ENCODE measurements around the gene IL18RAP. TPM values are rescaled to one million over a fixed set of nuclear protein-coding genes. Genes with fewer than 3 reads are reported as not detected.
A peak's percentile ranks its signal among the peaks of the same experiment; 100 is the strongest.

Gene IL18RAP
- total RNA-seq, 1 donor: not detected

DNA sequence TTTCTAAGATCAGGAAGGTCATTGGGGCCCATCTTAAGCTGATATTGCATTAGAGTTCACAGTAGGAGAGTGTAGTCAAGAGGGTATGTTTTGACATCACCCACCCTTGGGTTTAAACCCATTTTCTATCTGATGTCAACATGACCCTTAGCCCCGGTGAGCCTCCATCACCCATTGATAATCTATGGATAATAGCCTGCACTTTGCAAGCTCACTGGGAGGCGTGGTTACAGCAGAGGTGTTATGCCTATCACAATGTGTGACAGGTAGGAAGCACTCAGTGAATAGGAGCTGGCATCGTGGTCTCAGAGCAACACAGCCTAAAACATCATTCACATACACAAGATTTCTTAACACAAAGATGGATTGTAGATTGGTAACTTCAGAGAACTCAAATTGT, 21.3 kb downstream of the IL18RAP start:
- H3K4me1 ChIP-seq (ENCODE audit: insufficient read depth, low read length): no peaks in the 10 kb centered on the region
- no peak overlapping the region for H3K27ac ChIP-seq (ENCODE audit: low read depth, low read length)
- no peaks in the 10 kb centered on the region for H3K9me3 ChIP-seq (ENCODE audit: low read depth, low read length)
- no peaks in the 10 kb centered on the region for H3K79me2 ChIP-seq (ENCODE audit: insufficient read depth, low read length)
- no peak for DNase-seq (ENCODE audit: insufficient read length, low spot score, missing footprints)
- H3K4me3 ChIP-seq (ENCODE audit: insufficient read depth, low read length): no peak overlapping the region
- no peaks in the 10 kb centered on the region for H4K20me1 ChIP-seq (ENCODE audit: insufficient read depth, low read length)
- no peaks in the 10 kb centered on the region for H3K36me3 ChIP-seq (ENCODE audit: insufficient read depth, low read length)
- TF ChIP-seq CTCF (IDR thresholded peaks at IDR 0.05; ENCODE audit: extremely low read depth, low read depth, low read length): no peak
- H3K4me2 ChIP-seq (ENCODE audit: insufficient read depth, low read length): no peak overlapping the region
- H2AFZ ChIP-seq (ENCODE audit: low read length): no peak overlapping the region
- H3K27me3 ChIP-seq (ENCODE audit: insufficient read depth, low read length): no peaks in the 10 kb centered on the region

GRCh38 chr2:102446936-102447335, 24.0 kb downstream of the IL18RAP start:
- no peak for TF ChIP-seq CTCF (IDR thresholded peaks at IDR 0.05; ENCODE audit: extremely low read depth, low read depth, low read length)
- no peaks in the 10 kb centered on the region for H3K36me3 ChIP-seq (ENCODE audit: insufficient read depth, low read length)

DNA sequence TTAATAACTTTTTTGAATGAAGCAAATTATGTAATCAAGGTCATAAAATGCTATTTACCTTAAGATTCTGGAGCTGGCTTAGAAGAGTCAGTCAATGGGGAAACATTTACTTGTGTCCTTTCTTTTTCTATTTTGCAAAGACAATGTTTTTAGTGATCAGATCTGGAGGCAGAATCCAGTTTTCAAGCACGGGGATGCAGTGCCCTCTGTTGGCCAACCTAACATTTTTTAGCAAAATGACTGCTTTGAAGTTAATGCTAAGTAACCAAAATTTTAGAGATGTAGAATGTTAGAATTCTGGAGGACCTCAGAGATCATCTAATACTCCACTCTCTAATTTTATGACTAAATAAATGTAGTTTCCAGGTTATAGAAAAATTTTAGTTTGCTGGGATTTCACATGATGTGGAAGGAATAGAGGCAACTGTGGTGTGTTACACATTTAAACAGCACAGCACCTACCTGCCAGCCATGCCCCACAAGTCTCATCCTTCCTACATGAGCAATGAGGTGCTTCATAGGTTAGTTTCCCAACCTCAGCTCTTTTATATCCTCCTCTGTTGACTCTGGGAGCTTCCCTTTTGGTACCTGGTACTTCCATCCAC, 26.5 kb downstream of the IL18RAP start:
- H4K20me1 ChIP-seq (ENCODE audit: insufficient read depth, low read length): no peaks in the 10 kb centered on the region
- DNase-seq (ENCODE audit: insufficient read length, low spot score, missing footprints): peak; percentile 68

More at GRCh38 chr2:102446936-102447335, 24.0 kb downstream of the IL18RAP start:
- H4K20me1 ChIP-seq (ENCODE audit: insufficient read depth, low read length): no peaks in the 10 kb centered on the region
- H3K79me2 ChIP-seq (ENCODE audit: insufficient read depth, low read length): no peaks in the 10 kb centered on the region
- H3K9me3 ChIP-seq (ENCODE audit: low read depth, low read length): no peaks in the 10 kb centered on the region
- DNase-seq (ENCODE audit: insufficient read length, low spot score, missing footprints): no peak
- H3K4me1 ChIP-seq (ENCODE audit: insufficient read depth, low read length): no peaks in the 10 kb centered on the region
- H3K27me3 ChIP-seq (ENCODE audit: insufficient read depth, low read length): peaks cover 3% of the 10 kb centered on the region
- no peak overlapping the region for H3K27ac ChIP-seq (ENCODE audit: low read depth, low read length)
- H2AFZ ChIP-seq (ENCODE audit: low read length): no peak overlapping the region
- H3K4me2 ChIP-seq (ENCODE audit: insufficient read depth, low read length): no peak overlapping the region
- no peak overlapping the region for H3K4me3 ChIP-seq (ENCODE audit: insufficient read depth, low read length)

GRCh38 chr2:102451968-102452367, 29.0 kb downstream of the IL18RAP start:
- Histone ChIP-seq H3K4me3 (ENCODE audit: insufficient read depth, low read length) (no peak overlapping the region), H3K4me2 (ENCODE audit: insufficient read depth, low read length) (no peak overlapping the region), H3K4me1 (ENCODE audit: insufficient read depth, low read length) (no peaks in the 10 kb centered on the region), H4K20me1 (ENCODE audit: insufficient read depth, low read length) (no peaks in the 10 kb centered on the region), H3K36me3 (ENCODE audit: insufficient read depth, low read length) (no peaks in the 10 kb centered on the region), H3K79me2 (ENCODE audit: insufficient read depth, low read length) (no peaks in the 10 kb centered on the region), H3K27ac (ENCODE audit: low read depth, low read length) (no peak overlapping the region), H2AFZ (ENCODE audit: low read length) (no peak overlapping the region), H3K9me3 (ENCODE audit: low read depth, low read length) (no peaks in the 10 kb centered on the region), H3K27me3 (ENCODE audit: insufficient read depth, low read length) (peaks cover 8% of the 10 kb centered on the region)
- DNase-seq (ENCODE audit: insufficient read length, low spot score, missing footprints): no peak
- no peak for TF ChIP-seq CTCF (IDR thresholded peaks at IDR 0.05; ENCODE audit: extremely low read depth, low read depth, low read length)

More for the DNA sequence above, 26.5 kb downstream of the IL18RAP start:
- no peak overlapping the region for H3K27ac ChIP-seq (ENCODE audit: low read depth, low read length)
- H3K36me3 ChIP-seq (ENCODE audit: insufficient read depth, low read length): no peaks in the 10 kb centered on the region
- no peak overlapping the region for H3K4me2 ChIP-seq (ENCODE audit: insufficient read depth, low read length)
- peaks cover 4% of the 10 kb centered on the region for H3K27me3 ChIP-seq (ENCODE audit: insufficient read depth, low read length)
- H3K4me3 ChIP-seq (ENCODE audit: insufficient read depth, low read length): no peak overlapping the region
- H3K4me1 ChIP-seq (ENCODE audit: insufficient read depth, low read length): no peaks in the 10 kb centered on the region
- H3K9me3 ChIP-seq (ENCODE audit: low read depth, low read length): no peaks in the 10 kb centered on the region
- H3K79me2 ChIP-seq (ENCODE audit: insufficient read depth, low read length): no peaks in the 10 kb centered on the region
- TF ChIP-seq CTCF (IDR thresholded peaks at IDR 0.05; ENCODE audit: extremely low read depth, low read depth, low read length): peak; percentile 73
- H2AFZ ChIP-seq (ENCODE audit: low read length): no peak overlapping the region
